ENCODE results near the gene GABRD. TPM values are rescaled to one million over a fixed set of nuclear protein-coding genes. Genes with fewer than 3 reads are reported as not detected.

Gene GABRD
- total RNA-seq, 1 experiment from 2014 or later = 15.6 TPM

DNA sequence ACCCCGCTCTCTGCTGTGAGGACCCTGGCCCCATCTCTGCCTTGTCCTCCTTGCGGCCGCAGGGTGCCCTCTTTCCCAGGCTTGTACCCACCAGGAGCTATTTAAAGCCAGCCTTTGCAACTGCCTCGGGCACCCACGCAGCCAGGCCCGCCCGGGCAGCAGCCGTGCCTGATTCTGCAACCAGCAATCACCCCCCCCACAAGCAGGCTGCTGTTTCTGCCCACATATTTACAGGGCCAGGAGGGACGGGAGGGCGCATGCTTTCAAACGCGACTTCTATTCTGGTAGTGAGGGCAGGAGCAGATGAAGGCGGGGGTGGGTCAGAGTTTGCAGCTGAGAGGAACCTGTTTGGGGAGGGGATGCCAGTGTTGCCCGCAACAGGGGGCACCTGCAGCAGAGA lies 13.6 kb downstream of the GABRD start (continued):
- TF ChIP-seq POLR2A (IDR thresholded peaks at IDR 0.05; ENCODE audit: borderline replicate concordance, extremely low read depth, insufficient read depth, insufficient read length) (no peak), EZH2phosphoT487 (IDR thresholded peaks at IDR 0.05; ENCODE audit: borderline replicate concordance) (no peak), YY1 (IDR thresholded peaks at IDR 0.05; ENCODE audit: extremely low read depth, insufficient replicate concordance, low read depth, low read length) (no peak), CEBPB (IDR thresholded peaks at IDR 0.05; ENCODE audit: low read depth) (no peak)
- TF ChIP-seq, protein P1, sequence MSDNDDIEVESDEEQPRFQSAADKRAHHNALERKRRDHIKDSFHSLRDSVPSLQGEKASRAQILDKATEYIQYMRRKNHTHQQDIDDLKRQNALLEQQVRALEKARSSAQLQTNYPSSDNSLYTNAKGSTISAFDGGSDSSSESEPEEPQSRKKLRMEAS (IDR thresholded peaks at IDR 0.05) = no peak

GRCh38 chr1:2033165-2033564 lies 14.0 kb downstream of the GABRD start:
- H4K20me1 ChIP-seq (ENCODE audit: insufficient read depth) = no peaks in the 10 kb centered on the region
- H3K4me2 ChIP-seq (ENCODE audit: low read length) = no peak overlapping the region
- POLR2A ChIA-PET = no interaction called here
- H3K4me1 ChIP-seq (ENCODE audit: control insufficient read depth in 1 of 2, insufficient read depth in 2 of 2, low read length in 2 of 2) = no peaks in the 10 kb centered on the region
- ATAC-seq (no peak), DNase-seq (ENCODE audit: low read depth, low spot score) (no peak)
- CTCF ChIA-PET = interaction anchor here (1.4 kb wide), 1 partner anchor 12 kb away, joined by 6 read pairs; no protein-coding TSS in a partner anchor
- no peak overlapping the region for H2AFZ ChIP-seq (ENCODE audit: low read depth, low read length, poor library complexity, severe bottlenecking)
- no peak overlapping the region for H3K4me3 ChIP-seq (replicated peaks in 1 of 2; ENCODE audit: low read depth in 1 of 2, low read length in 2 of 2)
- H3K9ac ChIP-seq (ENCODE audit: low read length) = no peak overlapping the region
- H3K9me3 ChIP-seq (ENCODE audit: control insufficient read depth in 1 of 2, insufficient read depth in 1 of 2, low read depth in 1 of 2, low read length in 2 of 2) = no peaks in the 10 kb centered on the region
- intact Hi-C loops (cut with micrococcal nuclease) = no loop called here
- H3K79me2 ChIP-seq (ENCODE audit: insufficient read depth, low read length) = no peaks in the 10 kb centered on the region
- BruUV-seq (replicated peaks) = no TSS peak
- no peaks in the 10 kb centered on the region for H3K27me3 ChIP-seq (ENCODE audit: insufficient read depth, low read length)
- no peaks in the 10 kb centered on the region for H3K9me2 ChIP-seq (ENCODE audit: insufficient read depth)
- RAD21 ChIA-PET (ENCODE audit: low non-redundant PET in 1 of 2, low total read pairs in 2 of 2, uncharacterized antibody in 2 of 2, unreplicated experiment in 2 of 2) = no interaction called here
- H3K36me3 ChIP-seq (ENCODE audit: control insufficient read depth in 1 of 2, insufficient read depth in 2 of 2, low read length in 2 of 2) = no peaks in the 10 kb centered on the region
- H3K27ac ChIP-seq (ENCODE audit: low read depth, low read length) = no peak overlapping the region
- TF ChIP-seq POLR2A (IDR thresholded peaks at IDR 0.05; ENCODE audit: borderline replicate concordance, extremely low read depth, insufficient read depth, insufficient read length) (no peak), TCF7L2 (IDR thresholded peaks at IDR 0.05; ENCODE audit: borderline replicate concordance, extremely low read depth, insufficient read depth, insufficient read length) (no peak), SP1 (IDR thresholded peaks at IDR 0.05; ENCODE audit: low read depth) (no peak), RAD21 (IDR thresholded peaks at IDR 0.05; ENCODE audit: low read depth) (no peak), POLR2AphosphoS5 (IDR thresholded peaks at IDR 0.05; ENCODE audit: low read depth, low read length) (no peak), ZNF274 (IDR thresholded peaks at IDR 0.05; ENCODE audit: low read depth, low read length) (no peak), SRF (IDR thresholded peaks at IDR 0.05; ENCODE audit: low read depth) (no peak), ELF1 (IDR thresholded peaks at IDR 0.05; ENCODE audit: borderline replicate concordance, low read depth) (no peak), CBX3 (IDR thresholded peaks at IDR 0.05; ENCODE audit: low read depth) (no peak), FOSL1 (IDR thresholded peaks at IDR 0.05; ENCODE audit: low read depth) (no peak), EZH2 (IDR thresholded peaks at IDR 0.05) (no peak), YY1 (IDR thresholded peaks at IDR 0.05; ENCODE audit: extremely low read depth, insufficient replicate concordance, low read depth, low read length) (no peak), CEBPB (IDR thresholded peaks at IDR 0.05; ENCODE audit: low read depth) (no peak), SIN3A (IDR thresholded peaks at IDR 0.05; ENCODE audit: low read depth) (no peak)
- TF ChIP-seq, protein P2, sequence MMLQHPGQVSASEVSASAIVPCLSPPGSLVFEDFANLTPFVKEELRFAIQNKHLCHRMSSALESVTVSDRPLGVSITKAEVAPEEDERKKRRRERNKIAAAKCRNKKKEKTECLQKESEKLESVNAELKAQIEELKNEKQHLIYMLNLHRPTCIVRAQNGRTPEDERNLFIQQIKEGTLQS (IDR thresholded peaks at IDR 0.05) = no peak
- TF ChIP-seq, protein P3, sequence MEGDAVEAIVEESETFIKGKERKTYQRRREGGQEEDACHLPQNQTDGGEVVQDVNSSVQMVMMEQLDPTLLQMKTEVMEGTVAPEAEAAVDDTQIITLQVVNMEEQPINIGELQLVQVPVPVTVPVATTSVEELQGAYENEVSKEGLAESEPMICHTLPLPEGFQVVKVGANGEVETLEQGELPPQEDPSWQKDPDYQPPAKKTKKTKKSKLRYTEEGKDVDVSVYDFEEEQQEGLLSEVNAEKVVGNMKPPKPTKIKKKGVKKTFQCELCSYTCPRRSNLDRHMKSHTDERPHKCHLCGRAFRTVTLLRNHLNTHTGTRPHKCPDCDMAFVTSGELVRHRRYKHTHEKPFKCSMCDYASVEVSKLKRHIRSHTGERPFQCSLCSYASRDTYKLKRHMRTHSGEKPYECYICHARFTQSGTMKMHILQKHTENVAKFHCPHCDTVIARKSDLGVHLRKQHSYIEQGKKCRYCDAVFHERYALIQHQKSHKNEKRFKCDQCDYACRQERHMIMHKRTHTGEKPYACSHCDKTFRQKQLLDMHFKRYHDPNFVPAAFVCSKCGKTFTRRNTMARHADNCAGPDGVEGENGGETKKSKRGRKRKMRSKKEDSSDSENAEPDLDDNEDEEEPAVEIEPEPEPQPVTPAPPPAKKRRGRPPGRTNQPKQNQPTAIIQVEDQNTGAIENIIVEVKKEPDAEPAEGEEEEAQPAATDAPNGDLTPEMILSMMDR (IDR thresholded peaks at IDR 0.05 in 2 of 3, conservative IDR thresholded peaks at IDR 0.05 in 1 of 3; ENCODE audit: borderline replicate concordance in 1 of 3, insufficient read depth in 1 of 3, low read depth in 2 of 3, low read length in 2 of 3) = no peak
- TF ChIP-seq, protein P4, sequence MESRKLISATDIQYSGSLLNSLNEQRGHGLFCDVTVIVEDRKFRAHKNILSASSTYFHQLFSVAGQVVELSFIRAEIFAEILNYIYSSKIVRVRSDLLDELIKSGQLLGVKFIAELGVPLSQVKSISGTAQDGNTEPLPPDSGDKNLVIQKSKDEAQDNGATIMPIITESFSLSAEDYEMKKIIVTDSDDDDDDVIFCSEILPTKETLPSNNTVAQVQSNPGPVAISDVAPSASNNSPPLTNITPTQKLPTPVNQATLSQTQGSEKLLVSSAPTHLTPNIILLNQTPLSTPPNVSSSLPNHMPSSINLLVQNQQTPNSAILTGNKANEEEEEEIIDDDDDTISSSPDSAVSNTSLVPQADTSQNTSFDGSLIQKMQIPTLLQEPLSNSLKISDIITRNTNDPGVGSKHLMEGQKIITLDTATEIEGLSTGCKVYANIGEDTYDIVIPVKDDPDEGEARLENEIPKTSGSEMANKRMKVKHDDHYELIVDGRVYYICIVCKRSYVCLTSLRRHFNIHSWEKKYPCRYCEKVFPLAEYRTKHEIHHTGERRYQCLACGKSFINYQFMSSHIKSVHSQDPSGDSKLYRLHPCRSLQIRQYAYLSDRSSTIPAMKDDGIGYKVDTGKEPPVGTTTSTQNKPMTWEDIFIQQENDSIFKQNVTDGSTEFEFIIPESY (IDR thresholded peaks at IDR 0.05; ENCODE audit: extremely low read depth, insufficient replicate concordance, low read length) = no peak
